ENCODE results near the gene KCND3. TPM values are rescaled to one million over a fixed set of nuclear protein-coding genes. Genes with fewer than 3 reads are reported as not detected.

The KCND3 gene
- total and polyA plus RNA-seq, 2 experiments from 2014 or later = 0.10 to 0.18 TPM

GRCh38 chr1:111843177-111843576 is 146.3 kb downstream of the KCND3 start:
- Mint-ChIP-seq H3K36me3 (ENCODE audit: low read depth) (no peaks in the 10 kb centered on the region; the same call in 2 of the 3 replicates), H3K4me1 (no peaks in the 10 kb centered on the region; the same call in 2 of the 3 replicates), H3K27ac (no peak overlapping the region), H3K9me3 (no peaks in the 10 kb centered on the region), H3K4me3 (no peak overlapping the region), H3K27me3 (ENCODE audit: insufficient read depth, low read depth, poor library complexity) (peaks cover 8% of the 10 kb centered on the region)
- Histone ChIP-seq H3K9me2 (ENCODE audit: insufficient read depth) (0 out of 2 replicates have a peak, but pooled peaks cover 4% of the 10 kb centered on the region), H3F3A (replicated peaks; ENCODE audit: low read depth) (no peaks in the 10 kb centered on the region), H4K20me1 (replicated peaks; ENCODE audit: insufficient read depth) (no peaks in the 10 kb centered on the region), H3K4me1 (ENCODE audit: insufficient read depth) (no peaks in the 10 kb centered on the region), H2AFZ (no peak overlapping the region), H3K27ac (ENCODE audit: low read depth) (no peak overlapping the region), H3K4me3 (no peak overlapping the region), H3K4me2 (no peak overlapping the region), H3K79me2 (replicated peaks; ENCODE audit: insufficient read depth) (no peaks in the 10 kb centered on the region), H3K27me3 (ENCODE audit: insufficient read depth) (no peaks in the 10 kb centered on the region), H3K36me3 (ENCODE audit: insufficient read depth) (no peaks in the 10 kb centered on the region)
- ATAC-seq = no peak
- no peak for DNase-seq (ENCODE audit: low spot score)
- TF ChIP-seq POLR2AphosphoS5 (IDR thresholded peaks at IDR 0.05; ENCODE audit: low read depth) (no peak), CREB1 (CRISPR knock-in tag; IDR thresholded peaks at IDR 0.05; ENCODE audit: low read depth) (no peak), NANOG (IDR thresholded peaks at IDR 0.05; ENCODE audit: borderline replicate concordance) (no peak), ZNF331 (CRISPR knock-in tag; IDR thresholded peaks at IDR 0.05; ENCODE audit: low read depth) (no peak), EZH2phosphoT487 (IDR thresholded peaks at IDR 0.05; ENCODE audit: unreplicated experiment) (no peak), JUNB (IDR thresholded peaks at IDR 0.05; ENCODE audit: unreplicated experiment) (no peak), ZNF114 (CRISPR knock-in tag; IDR thresholded peaks at IDR 0.05) (no peak), STAT1 (IDR thresholded peaks at IDR 0.05; ENCODE audit: unreplicated experiment) (no peak), REST (IDR thresholded peaks at IDR 0.05; ENCODE audit: unreplicated experiment) (no peak), ZNF462 (CRISPR knock-in tag; IDR thresholded peaks at IDR 0.05) (no peak), EZH2 (IDR thresholded peaks at IDR 0.05; ENCODE audit: low read depth, unreplicated experiment) (no peak)
- TF ChIP-seq, protein P1, sequence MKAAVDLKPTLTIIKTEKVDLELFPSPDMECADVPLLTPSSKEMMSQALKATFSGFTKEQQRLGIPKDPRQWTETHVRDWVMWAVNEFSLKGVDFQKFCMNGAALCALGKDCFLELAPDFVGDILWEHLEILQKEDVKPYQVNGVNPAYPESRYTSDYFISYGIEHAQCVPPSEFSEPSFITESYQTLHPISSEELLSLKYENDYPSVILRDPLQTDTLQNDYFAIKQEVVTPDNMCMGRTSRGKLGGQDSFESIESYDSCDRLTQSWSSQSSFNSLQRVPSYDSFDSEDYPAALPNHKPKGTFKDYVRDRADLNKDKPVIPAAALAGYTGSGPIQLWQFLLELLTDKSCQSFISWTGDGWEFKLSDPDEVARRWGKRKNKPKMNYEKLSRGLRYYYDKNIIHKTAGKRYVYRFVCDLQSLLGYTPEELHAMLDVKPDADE (IDR thresholded peaks at IDR 0.05) = no peak
- TF ChIP-seq, protein P2, sequence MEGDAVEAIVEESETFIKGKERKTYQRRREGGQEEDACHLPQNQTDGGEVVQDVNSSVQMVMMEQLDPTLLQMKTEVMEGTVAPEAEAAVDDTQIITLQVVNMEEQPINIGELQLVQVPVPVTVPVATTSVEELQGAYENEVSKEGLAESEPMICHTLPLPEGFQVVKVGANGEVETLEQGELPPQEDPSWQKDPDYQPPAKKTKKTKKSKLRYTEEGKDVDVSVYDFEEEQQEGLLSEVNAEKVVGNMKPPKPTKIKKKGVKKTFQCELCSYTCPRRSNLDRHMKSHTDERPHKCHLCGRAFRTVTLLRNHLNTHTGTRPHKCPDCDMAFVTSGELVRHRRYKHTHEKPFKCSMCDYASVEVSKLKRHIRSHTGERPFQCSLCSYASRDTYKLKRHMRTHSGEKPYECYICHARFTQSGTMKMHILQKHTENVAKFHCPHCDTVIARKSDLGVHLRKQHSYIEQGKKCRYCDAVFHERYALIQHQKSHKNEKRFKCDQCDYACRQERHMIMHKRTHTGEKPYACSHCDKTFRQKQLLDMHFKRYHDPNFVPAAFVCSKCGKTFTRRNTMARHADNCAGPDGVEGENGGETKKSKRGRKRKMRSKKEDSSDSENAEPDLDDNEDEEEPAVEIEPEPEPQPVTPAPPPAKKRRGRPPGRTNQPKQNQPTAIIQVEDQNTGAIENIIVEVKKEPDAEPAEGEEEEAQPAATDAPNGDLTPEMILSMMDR (conservative IDR thresholded peaks at IDR 0.05; ENCODE audit: low read depth in 2 of 2) = no peak
